RKO (cell line): ENCODE measurements around the gene TRAM2.

Experiments
- DNase-seq: peaks from one replicate; pipeline ENCODE4 v3.0.0-alpha.2; 2016; ENCODE audit warnings: low spot score

The TRAM2 gene

GRCh38 chr6:52510213-52510562 lies 66.7 kb downstream of the TRAM2 start:
- DNase-seq = no peak

GRCh38 chr6:52509281-52510212 lies 67.3 kb downstream of the TRAM2 start:
- DNase-seq = no peak

DNA sequence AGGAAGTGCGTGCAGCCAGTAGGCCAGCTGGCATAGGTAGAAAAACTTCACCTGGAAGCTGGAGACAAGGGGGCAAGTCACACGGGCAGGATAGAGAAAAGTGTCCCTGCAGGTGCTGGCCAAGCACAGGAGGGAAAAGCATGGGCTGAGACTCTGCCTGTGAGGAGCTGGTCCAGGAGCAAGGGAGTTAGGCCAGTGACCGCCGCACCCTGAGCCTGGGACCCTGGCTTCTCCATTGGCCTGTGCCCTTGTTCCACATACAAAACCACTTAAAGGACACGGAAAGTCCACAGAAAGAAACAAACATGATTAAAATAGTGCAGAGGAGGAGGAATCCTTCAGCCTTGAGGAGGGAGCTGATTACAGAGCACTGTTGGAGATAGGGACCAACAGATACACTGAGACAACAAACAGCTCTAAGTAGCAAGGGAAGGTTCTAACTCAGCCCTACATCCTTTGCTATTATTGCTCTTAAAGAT lies 68.6 kb downstream of the TRAM2 start:
- DNase-seq = no peak

DNA sequence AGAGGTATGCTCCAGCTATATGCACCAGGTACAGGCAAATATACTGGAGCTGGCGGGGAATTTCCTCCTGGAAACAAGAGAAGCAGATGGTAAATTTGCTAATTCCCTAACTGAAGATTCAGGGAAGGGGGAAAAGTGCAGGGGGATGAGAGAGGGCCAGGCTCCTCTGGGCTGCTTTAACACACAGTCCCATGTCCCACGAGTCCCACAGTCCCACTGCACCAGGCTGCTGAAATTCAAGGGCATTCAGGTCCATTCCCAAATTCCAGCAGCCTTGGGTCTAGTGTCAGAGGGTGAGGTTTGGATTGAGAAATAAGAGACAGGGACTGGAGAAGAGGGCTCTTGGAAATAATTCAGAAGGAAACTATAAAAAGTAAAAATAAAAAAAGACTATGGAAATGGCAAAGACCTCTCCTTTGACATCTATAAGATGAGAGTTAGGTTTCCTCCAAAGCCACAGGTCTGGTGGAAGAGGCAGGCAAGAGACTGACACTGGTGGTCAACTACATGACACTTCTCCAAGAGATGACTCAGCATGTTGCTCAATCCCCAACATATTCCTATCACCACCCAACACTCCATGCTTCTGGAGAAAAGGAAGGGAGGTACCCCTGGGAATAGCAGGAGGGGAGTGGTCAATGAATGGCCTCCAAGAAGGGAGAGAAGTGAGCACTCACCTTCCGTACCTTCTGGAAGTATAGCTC lies 69.2 kb downstream of the TRAM2 start:
- DNase-seq = no peak

DNA sequence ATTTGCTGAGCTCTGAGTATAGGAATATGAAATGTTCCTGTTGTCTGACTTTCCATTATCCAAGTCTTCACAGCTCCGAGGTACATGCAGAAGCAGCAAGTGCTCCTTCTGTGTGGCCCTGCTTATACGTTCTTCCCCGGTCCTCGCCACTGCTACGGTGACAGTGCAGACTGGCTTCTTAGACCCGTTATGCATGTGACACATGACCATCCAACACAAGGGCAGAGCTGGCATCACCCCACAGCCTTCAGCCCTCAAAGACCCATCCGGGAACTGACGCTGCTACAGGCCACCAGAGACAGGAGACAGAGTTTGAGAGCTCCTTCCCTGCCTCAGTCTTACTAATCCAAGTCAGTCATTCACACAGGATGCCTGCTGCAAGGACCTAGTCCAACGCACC lies 70.4 kb downstream of the TRAM2 start:
- no peak for DNase-seq

- no peak for DNase-seq
Measured at GRCh38 chr6:52505726-52506409, 71.0 kb downstream of the TRAM2 start.

GRCh38 chr6:52504782-52505136 lies 72.1 kb downstream of the TRAM2 start:
- DNase-seq = no peak

- DNase-seq = no peak
Measured at GRCh38 chr6:52503851-52504781, 72.7 kb downstream of the TRAM2 start.

GRCh38 chr6:52503323-52503747 lies 73.5 kb downstream of the TRAM2 start:
- no peak for DNase-seq

DNA sequence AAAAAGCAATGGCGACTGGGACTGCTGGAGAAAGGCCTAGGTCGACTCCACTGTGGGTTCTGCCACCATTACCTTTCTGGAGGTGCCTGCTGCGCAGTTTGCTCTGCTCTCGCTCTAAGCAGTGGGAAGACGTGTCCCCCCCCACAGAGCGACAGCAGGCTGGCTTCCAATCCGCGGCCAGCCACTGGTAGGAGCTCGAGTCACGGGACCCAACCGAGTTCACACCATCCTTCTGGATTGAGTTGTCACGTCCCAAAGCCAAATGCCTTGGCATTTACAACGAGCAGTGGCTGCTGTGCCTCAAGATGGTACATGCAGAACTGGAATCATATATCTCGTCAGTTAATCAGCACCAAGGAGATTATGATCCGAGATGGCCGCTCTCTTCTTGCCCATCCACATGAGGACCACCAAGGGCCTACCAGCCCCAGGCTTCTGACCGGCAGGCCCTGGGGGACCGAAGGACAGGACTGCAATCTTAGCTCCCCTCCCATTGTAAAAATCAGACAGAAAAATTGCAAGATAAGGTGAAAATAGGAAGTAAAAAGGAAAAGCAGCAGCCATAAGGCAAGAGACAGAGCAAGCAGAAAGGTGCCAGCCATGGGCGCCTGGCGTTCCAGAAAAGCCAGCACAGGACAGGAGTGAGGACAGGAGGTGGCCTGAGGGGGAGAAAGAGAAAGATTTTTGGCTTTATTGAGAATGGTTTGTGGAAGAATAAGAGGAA lies 74.4 kb downstream of the TRAM2 start:
- DNase-seq = no peak

GRCh38 chr6:52500238-52501129 lies 76.4 kb downstream of the TRAM2 start:
- no peak for DNase-seq

GRCh38 chr6:52499681-52500236 lies 77.1 kb downstream of the TRAM2 start:
- no peak for DNase-seq

DNA sequence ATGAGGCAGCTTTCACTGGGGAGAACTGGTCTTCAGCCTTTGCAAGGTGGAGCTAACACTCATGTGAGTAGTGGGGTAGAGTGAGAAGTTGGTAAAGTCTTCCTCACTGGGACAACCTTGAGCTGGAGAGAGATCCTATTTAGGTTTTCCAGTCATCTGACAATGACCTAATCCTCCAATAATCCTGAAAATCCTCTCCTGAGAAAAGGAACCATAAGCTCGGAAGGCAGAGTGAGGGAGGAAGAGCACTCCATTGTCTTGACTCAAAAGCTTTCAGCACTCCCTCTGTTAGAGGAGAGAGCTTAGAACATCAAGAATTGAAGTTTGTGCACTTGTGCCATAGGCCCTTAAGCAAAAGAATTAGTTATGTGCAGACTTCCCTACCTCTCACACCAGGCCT lies 77.8 kb downstream of the TRAM2 start:
- no peak for DNase-seq

DNA sequence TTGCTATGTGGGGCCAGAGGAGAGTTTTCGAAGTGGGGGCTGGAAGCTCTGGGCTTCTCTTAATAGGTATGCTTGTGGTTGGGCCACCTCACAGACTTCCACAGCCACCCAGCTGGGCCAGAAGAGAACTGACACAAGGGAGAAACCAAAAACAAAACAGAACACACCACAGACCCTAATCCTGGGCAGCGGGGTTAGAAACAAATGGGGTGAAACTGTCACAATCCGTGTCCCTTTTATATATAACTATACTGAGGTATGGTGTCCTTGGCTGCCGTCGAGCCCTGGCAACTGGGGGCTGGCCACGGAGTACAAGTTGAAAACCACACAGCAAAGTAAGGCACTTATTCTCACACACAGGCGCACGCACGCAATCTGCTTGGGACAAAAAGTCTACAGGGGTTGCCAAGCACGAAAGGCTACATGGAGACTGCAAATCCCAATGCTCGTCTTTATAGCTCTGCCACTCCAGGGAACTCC lies 78.3 kb downstream of the TRAM2 start:
- DNase-seq = no peak

GRCh38 chr6:52497652-52498408 lies 79.0 kb downstream of the TRAM2 start:
- DNase-seq = no peak

- DNase-seq = no peak
Measured at GRCh38 chr6:52496631-52497030, 80.2 kb downstream of the TRAM2 start.

- no peak for DNase-seq
Measured at GRCh38 chr6:52495922-52496321, 80.9 kb downstream of the TRAM2 start.

DNA sequence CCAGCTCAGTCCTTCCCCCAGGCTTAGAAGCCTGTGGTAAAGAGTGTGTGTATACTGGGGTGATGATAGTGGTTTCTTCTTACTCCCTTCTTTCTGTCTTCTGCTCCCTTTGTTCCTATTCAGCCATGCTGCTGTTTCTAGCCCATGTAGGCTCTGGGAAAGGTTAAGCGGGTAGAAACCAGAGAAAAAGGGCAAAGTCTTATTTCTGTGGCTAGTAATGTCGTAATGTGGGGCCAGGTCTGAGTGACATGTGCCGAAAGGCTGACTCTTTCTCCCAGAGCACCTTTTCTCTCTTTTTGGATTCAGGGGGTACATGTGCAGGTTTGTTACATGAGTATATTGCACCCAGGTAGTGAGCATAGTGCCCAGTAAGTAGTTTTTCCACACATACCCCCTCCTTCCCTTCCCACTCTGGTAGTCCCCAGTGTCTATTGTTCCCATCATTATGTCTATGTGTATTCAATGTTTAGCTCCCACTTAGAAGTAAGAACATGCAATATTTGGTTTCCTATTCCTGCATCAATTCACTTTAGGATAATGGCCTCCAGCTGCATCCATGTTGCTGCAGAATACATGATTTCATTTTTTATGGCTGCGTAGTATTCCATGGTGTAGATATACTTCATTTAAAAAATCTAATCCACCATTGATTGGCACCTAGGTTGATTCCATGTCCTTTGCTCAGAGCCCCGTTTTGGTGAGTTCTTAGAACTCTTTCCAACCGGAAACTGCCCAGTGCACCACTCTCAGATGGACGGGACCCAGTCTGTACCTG lies 82.4 kb downstream of the TRAM2 start:
- no peak for DNase-seq
